PC-3 (cell line): ENCODE results near the gene PRELID1.

Source experiments
- CTCF ChIP-seq: fragments of 300-600 bp; sonication (generic); conservative IDR thresholded peaks from 2 replicates; pipeline ENCODE4 v1.5.1; 2017; ENCODE audit warnings: antibody characterized with exemption, low read depth, mild to moderate bottlenecking, low read length
- EZH2 ChIP-seq: fragments of 300-600 bp; sonication (generic); IDR thresholded peaks from one replicate; pipeline ENCODE4 v1.6.1; 2017; ENCODE audit warnings: antibody characterized with exemption, mild to moderate bottlenecking, low read length; ENCODE audit not compliant: unreplicated experiment
- EZH2phosphoT487 ChIP-seq: fragments of 300-600 bp; sonication (generic); IDR thresholded peaks from 2 replicates; pipeline ENCODE4 v1.6.1; 2018; ENCODE audit warnings: mild to moderate bottlenecking, antibody characterized with exemption, low read length, borderline replicate concordance

DNA sequence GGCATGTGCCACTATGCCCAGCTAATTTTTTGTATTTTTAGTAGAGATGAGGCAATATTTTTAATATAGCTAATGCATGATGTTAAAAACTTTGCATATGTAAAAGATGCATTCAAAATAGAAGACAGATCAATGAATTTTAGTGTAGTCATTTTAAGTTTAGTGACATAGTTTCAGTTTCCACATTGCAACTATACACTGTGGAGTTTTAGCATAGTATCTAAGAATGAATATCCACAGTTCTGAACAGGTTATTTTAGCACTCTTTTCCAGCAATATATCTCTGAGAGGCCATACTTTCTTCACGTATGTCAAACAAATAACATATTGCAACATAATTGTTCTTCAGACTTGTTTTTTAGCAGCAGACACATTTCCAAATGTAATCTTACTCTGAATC lies 39.4 kb upstream of the PRELID1 start:
- TF ChIP-seq CTCF, result no peak
- TF ChIP-seq EZH2phosphoT487, result no peak
- TF ChIP-seq EZH2, result no peak
